ENCODE data around the gene DYNC1I2.

The DYNC1I2 gene

GRCh38 chr2:171687287-171688128, at the start of gene DYNC1I2:
Gene DYNC1I2, plus strand, starts transcription at chr2:171687469. Its CDS starts 2,687 bp downstream, at chr2:171690156.
- Histone ChIP-seq H3K4me1 (peaks cover 9 to 20% (median 15%) of the 10 kb centered on the region in 10 experiments; a peak in 19 of 20 replicates), H4K20me1 (peaks cover 0 to 42% (median 33%) of the 10 kb centered on the region in 11 experiments; a peak in 13 of 22 replicates), H3K4me2 (peak within 1 kb of the TSS; percentile 75 to 98 (median 87)), H3K27ac (peak within 1 kb of the TSS; percentile 82 to 95 (median 87)), H3K9ac (peak within 1 kb of the TSS; percentile 81 to 96 (median 87)), H3K9me3 (replicated peaks in 1 of 11) (no peaks in the 10 kb centered on the region), H3K4me3 (peak within 1 kb of the TSS; percentile 83 to 100 (median 89)), H3K27me3 (no peaks in the 10 kb centered on the region), H3K36me3 (peaks cover 20 to 30% (median 25%) of the 10 kb centered on the region in 11 experiments; a peak in 20 of 22 replicates)
- no peak for TF ChIP-seq Cebpa-rat (IDR thresholded peaks at IDR 0.05)

GRCh38 chr2:171651667-171652415, 35.4 kb upstream of the DYNC1I2 start:
- Histone ChIP-seq H3K27me3 (no peaks in the 10 kb centered on the region), H3K9me3 (replicated peaks in 1 of 11) (peaks cover 20 to 50% (median 35%) of the 10 kb centered on the region in 11 experiments), H3K9ac (no peak overlapping the region), H3K36me3 (no peaks in the 10 kb centered on the region), H3K4me2 (no peak overlapping the region), H3K27ac (no peak overlapping the region), H3K4me1 (peaks cover 7 to 19% (median 12%) of the 10 kb centered on the region in 10 experiments), H3K4me3 (no peak overlapping the region), H4K20me1 (no peaks in the 10 kb centered on the region)
- TF ChIP-seq Cebpa-rat (IDR thresholded peaks at IDR 0.05) = no peak

- no peak overlapping the region for H3K27ac ChIP-seq
- peaks cover 14 to 45% (median 30%) of the 10 kb centered on the region in 11 experiments for H3K9me3 ChIP-seq (replicated peaks in 1 of 11)
- TF ChIP-seq Cebpa-rat (IDR thresholded peaks at IDR 0.05) = no peak
- no peak overlapping the region for H3K4me3 ChIP-seq
- H3K4me1 ChIP-seq = peaks cover 7 to 19% (median 12%) of the 10 kb centered on the region in 10 experiments
- no peak overlapping the region for H3K9ac ChIP-seq
- no peak overlapping the region for H3K4me2 ChIP-seq
- no peaks in the 10 kb centered on the region for H3K36me3 ChIP-seq
- H4K20me1 ChIP-seq = no peaks in the 10 kb centered on the region
- no peaks in the 10 kb centered on the region for H3K27me3 ChIP-seq
These were observed 34.9 kb upstream of the DYNC1I2 start for GRCh38 chr2:171652416-171652785.

- TF ChIP-seq Cebpa-rat (IDR thresholded peaks at IDR 0.05) = no peak
- Histone ChIP-seq H3K4me2 (peak overlapping the region; percentile 38 to 74 (median 59)), H3K4me1 (peaks cover 7 to 19% (median 12%) of the 10 kb centered on the region in 10 experiments), H3K27me3 (no peaks in the 10 kb centered on the region), H4K20me1 (no peaks in the 10 kb centered on the region), H3K9me3 (replicated peaks in 1 of 11) (peaks cover 10 to 34% (median 26%) of the 10 kb centered on the region in 11 experiments; a peak in 21 of 22 replicates), H3K9ac (no peak overlapping the region), H3K36me3 (no peaks in the 10 kb centered on the region), H3K4me3 (no peak overlapping the region), H3K27ac (peak overlapping the region in 3 of 11 experiments; percentile 17 to 34 (median 22); a peak in 2 of 22 replicates)
These were observed 31.7 kb upstream of the DYNC1I2 start for GRCh38 chr2:171655586-171655985.

- no peaks in the 10 kb centered on the region for H3K27me3 ChIP-seq
These were observed 20.2 kb upstream of the DYNC1I2 start for GRCh38 chr2:171667041-171667440.

GRCh38 chr2:171668183-171668582, 19.1 kb upstream of the DYNC1I2 start:
- H3K4me3 ChIP-seq = no peak overlapping the region
- no peaks in the 10 kb centered on the region for H4K20me1 ChIP-seq
- H3K4me1 ChIP-seq = no peaks in the 10 kb centered on the region
- H3K27ac ChIP-seq = no peak overlapping the region
- H3K4me2 ChIP-seq = no peak overlapping the region
- no peak overlapping the region for H3K9ac ChIP-seq
- no peaks in the 10 kb centered on the region for H3K27me3 ChIP-seq
- H3K9me3 ChIP-seq (replicated peaks in 1 of 11) = no peaks in the 10 kb centered on the region
- H3K36me3 ChIP-seq = no peaks in the 10 kb centered on the region
- TF ChIP-seq Cebpa-rat (IDR thresholded peaks at IDR 0.05) = no peak

More at GRCh38 chr2:171667041-171667440, 20.2 kb upstream of the DYNC1I2 start:
- H3K27ac ChIP-seq = no peak overlapping the region
- no peak for TF ChIP-seq Cebpa-rat (IDR thresholded peaks at IDR 0.05)
- H3K9me3 ChIP-seq (replicated peaks in 1 of 11) = no peaks in the 10 kb centered on the region
- no peaks in the 10 kb centered on the region for H3K4me1 ChIP-seq
- no peak overlapping the region for H3K4me2 ChIP-seq
- H3K36me3 ChIP-seq = no peaks in the 10 kb centered on the region
- no peak overlapping the region for H3K4me3 ChIP-seq
- no peaks in the 10 kb centered on the region for H4K20me1 ChIP-seq
- H3K9ac ChIP-seq = no peak overlapping the region

- Histone ChIP-seq H3K27ac (no peak overlapping the region), H3K4me2 (no peak overlapping the region), H4K20me1 (no peaks in the 10 kb centered on the region), H3K36me3 (no peaks in the 10 kb centered on the region), H3K4me1 (no peaks in the 10 kb centered on the region), H3K4me3 (no peak overlapping the region), H3K9me3 (replicated peaks in 1 of 11) (no peaks in the 10 kb centered on the region), H3K27me3 (no peaks in the 10 kb centered on the region), H3K9ac (no peak overlapping the region)
- TF ChIP-seq Cebpa-rat (IDR thresholded peaks at IDR 0.05) = no peak
These were observed 18.1 kb upstream of the DYNC1I2 start for GRCh38 chr2:171669121-171669520.

- no peak for TF ChIP-seq Cebpa-rat (IDR thresholded peaks at IDR 0.05)
- no peaks in the 10 kb centered on the region for H3K27me3 ChIP-seq
- H3K4me1 ChIP-seq = no peaks in the 10 kb centered on the region
- no peaks in the 10 kb centered on the region for H4K20me1 ChIP-seq
- H3K9ac ChIP-seq = no peak overlapping the region
- H3K9me3 ChIP-seq (replicated peaks in 1 of 11) = no peaks in the 10 kb centered on the region
- H3K4me2 ChIP-seq = no peak overlapping the region
- H3K27ac ChIP-seq = no peak overlapping the region
- H3K4me3 ChIP-seq = no peak overlapping the region
- H3K36me3 ChIP-seq = no peaks in the 10 kb centered on the region
These were observed 16.6 kb upstream of the DYNC1I2 start for GRCh38 chr2:171670655-171671054.

- no peak overlapping the region for H3K27ac ChIP-seq
- H3K27me3 ChIP-seq = no peaks in the 10 kb centered on the region
These were observed 15.4 kb upstream of the DYNC1I2 start for GRCh38 chr2:171671867-171672266.

More at GRCh38 chr2:171671867-171672266, 15.4 kb upstream of the DYNC1I2 start:
- no peaks in the 10 kb centered on the region for H4K20me1 ChIP-seq
- H3K9ac ChIP-seq = no peak overlapping the region
- H3K36me3 ChIP-seq = no peaks in the 10 kb centered on the region
- H3K4me2 ChIP-seq = no peak overlapping the region; a peak in 1 of 22 replicates
- no peak overlapping the region for H3K4me3 ChIP-seq
- H3K4me1 ChIP-seq = no peaks in the 10 kb centered on the region
- H3K9me3 ChIP-seq (replicated peaks in 1 of 11) = no peaks in the 10 kb centered on the region
- TF ChIP-seq Cebpa-rat (IDR thresholded peaks at IDR 0.05) = no peak

All from BLaER1 treated with 17β-estradiol and CSF1 and Interleukin-3, amounts not matched to agents 10 nM and 100 nM (cell line).